ENCODE measurements around the gene TMEM248.

DNA sequence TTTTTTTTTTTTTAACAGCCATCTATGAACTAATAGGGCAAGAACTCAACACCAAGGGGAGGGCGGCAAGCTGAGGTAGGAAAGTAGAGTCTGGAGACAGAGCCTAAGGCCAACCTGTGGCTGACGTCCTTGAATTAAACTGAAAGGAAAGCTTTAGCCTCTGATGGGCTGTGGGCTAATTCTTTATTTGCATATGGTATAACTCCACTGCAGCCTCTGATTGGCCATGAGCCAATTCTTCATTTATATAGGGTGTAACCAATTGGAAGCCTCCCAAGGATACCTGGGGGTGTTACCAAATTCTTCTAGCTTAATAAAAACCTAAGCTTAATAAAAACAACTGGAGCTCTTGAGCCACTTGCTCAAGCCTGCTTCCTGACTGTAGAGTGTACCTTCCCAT lies 85.9 kb downstream of the TMEM248 start:
- TF ChIP-seq, protein P1, sequence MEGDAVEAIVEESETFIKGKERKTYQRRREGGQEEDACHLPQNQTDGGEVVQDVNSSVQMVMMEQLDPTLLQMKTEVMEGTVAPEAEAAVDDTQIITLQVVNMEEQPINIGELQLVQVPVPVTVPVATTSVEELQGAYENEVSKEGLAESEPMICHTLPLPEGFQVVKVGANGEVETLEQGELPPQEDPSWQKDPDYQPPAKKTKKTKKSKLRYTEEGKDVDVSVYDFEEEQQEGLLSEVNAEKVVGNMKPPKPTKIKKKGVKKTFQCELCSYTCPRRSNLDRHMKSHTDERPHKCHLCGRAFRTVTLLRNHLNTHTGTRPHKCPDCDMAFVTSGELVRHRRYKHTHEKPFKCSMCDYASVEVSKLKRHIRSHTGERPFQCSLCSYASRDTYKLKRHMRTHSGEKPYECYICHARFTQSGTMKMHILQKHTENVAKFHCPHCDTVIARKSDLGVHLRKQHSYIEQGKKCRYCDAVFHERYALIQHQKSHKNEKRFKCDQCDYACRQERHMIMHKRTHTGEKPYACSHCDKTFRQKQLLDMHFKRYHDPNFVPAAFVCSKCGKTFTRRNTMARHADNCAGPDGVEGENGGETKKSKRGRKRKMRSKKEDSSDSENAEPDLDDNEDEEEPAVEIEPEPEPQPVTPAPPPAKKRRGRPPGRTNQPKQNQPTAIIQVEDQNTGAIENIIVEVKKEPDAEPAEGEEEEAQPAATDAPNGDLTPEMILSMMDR (IDR thresholded peaks at IDR 0.05) = no peak
- TF ChIP-seq POLR2A (IDR thresholded peaks at IDR 0.05) (no peak), POLR2AphosphoS5 (IDR thresholded peaks at IDR 0.05) (no peak)
